Activated CD4-positive, alpha-beta T cell treated with anti-CD3 and anti-CD28 coated beads, Interleukin-2, amount 10 ng/mL, durations not matched to agents 24 days and 14 days (primary cell): Measurements from ENCODE around the gene HSF2. TPM values are rescaled to one million over a fixed set of nuclear protein-coding genes. Genes with fewer than 3 reads are reported as not detected.

Experiments
- DNase-seq: peaks from one replicate; pipeline ENCODE4 v3.0.0; 2022
- H3K27ac Mint-ChIP-seq: one replicate; pipeline ENCODE4 v1.8.0; 2022; ENCODE audit warnings: mild to moderate bottlenecking, mixed read lengths
- H3K27me3 Mint-ChIP-seq: one replicate; pipeline ENCODE4 v1.8.0; 2022; ENCODE audit warnings: mixed read lengths
- H3K36me3 Mint-ChIP-seq: one replicate; pipeline ENCODE4 v1.8.0; 2022; ENCODE audit warnings: low read depth, mild to moderate bottlenecking, mixed read lengths
- H3K4me1 Mint-ChIP-seq: one replicate; pipeline ENCODE4 v1.8.0; 2021; ENCODE audit warnings: mixed read lengths
- H3K4me3 Mint-ChIP-seq: one replicate; pipeline ENCODE4 v1.8.0; 2022; ENCODE audit warnings: mild to moderate bottlenecking, moderate library complexity, mixed read lengths
- H3K9me3 Mint-ChIP-seq: one replicate; pipeline ENCODE4 v1.8.0; 2021; ENCODE audit warnings: mixed read lengths
- intact Hi-C: fragments of 100-400 bp; cut with micrococcal nuclease; formaldehyde crosslinking; loops from one replicate; pipeline ENCODE4 v1.15.1; 2023
- total RNA-seq: library from RNA; stranded (reverse); gene quantifications from 2 replicates; pipeline ENCODE4 v1.2.3, GENCODE V29; 2022

Gene HSF2
- total RNA-seq, 1 donor from 2014 or later: 15.3 TPM

- intact Hi-C loops: no loop called here
- H3K4me3 Mint-ChIP-seq: no peak overlapping the region
Observed at GRCh38 chr6:122385857-122386612, 13.4 kb upstream of the HSF2 start.

GRCh38 chr6:122388945-122389344, 10.5 kb upstream of the HSF2 start:
- H3K27ac Mint-ChIP-seq: no peak overlapping the region
- DNase-seq: no peak
- no peaks in the 10 kb centered on the region for H3K36me3 Mint-ChIP-seq
- H3K4me3 Mint-ChIP-seq: no peak overlapping the region
- peaks cover 6% of the 10 kb centered on the region for H3K27me3 Mint-ChIP-seq
- no peaks in the 10 kb centered on the region for H3K9me3 Mint-ChIP-seq
- intact Hi-C loops: no loop called here
- peaks cover 8% of the 10 kb centered on the region for H3K4me1 Mint-ChIP-seq

More at GRCh38 chr6:122385857-122386612, 13.4 kb upstream of the HSF2 start:
- DNase-seq: no peak
- H3K9me3 Mint-ChIP-seq: no peaks in the 10 kb centered on the region
- H3K4me1 Mint-ChIP-seq: peaks cover 2% of the 10 kb centered on the region
- no peaks in the 10 kb centered on the region for H3K36me3 Mint-ChIP-seq
- H3K27me3 Mint-ChIP-seq: peaks cover 15% of the 10 kb centered on the region
- H3K27ac Mint-ChIP-seq: no peak overlapping the region

GRCh38 chr6:122389704-122390372, 9.6 kb upstream of the HSF2 start:
- Mint-ChIP-seq H3K4me3 (no peak overlapping the region), H3K4me1 (peaks cover 10% of the 10 kb centered on the region), H3K36me3 (no peaks in the 10 kb centered on the region), H3K27ac (no peak overlapping the region), H3K9me3 (no peaks in the 10 kb centered on the region), H3K27me3 (peaks cover 4% of the 10 kb centered on the region)
- intact Hi-C loops: loop anchor here (10.0 kb wide), 1 partner anchor 615 kb away; no protein-coding TSS in a partner anchor
- DNase-seq: no peak

GRCh38 chr6:122392564-122393350, 6.7 kb upstream of the HSF2 start:
- intact Hi-C loops: loop anchor here (10.0 kb wide), 1 partner anchor 618 kb away; no protein-coding TSS in a partner anchor
- Mint-ChIP-seq H3K4me3 (no peak overlapping the region), H3K36me3 (no peaks in the 10 kb centered on the region), H3K27me3 (no peaks in the 10 kb centered on the region), H3K4me1 (peaks cover 10% of the 10 kb centered on the region), H3K9me3 (no peaks in the 10 kb centered on the region), H3K27ac (no peak overlapping the region)
- no peak for DNase-seq

- no peak for DNase-seq
- intact Hi-C loops: loop anchor here (10.0 kb wide), 1 partner anchor 619 kb away; no protein-coding TSS in a partner anchor
- no peak overlapping the region for H3K27ac Mint-ChIP-seq
Observed at GRCh38 chr6:122393351-122393896, 6.0 kb upstream of the HSF2 start.

GRCh38 chr6:122394016-122394415, 5.4 kb upstream of the HSF2 start:
- intact Hi-C loops: loop anchor here (10.0 kb wide), 1 partner anchor 619 kb away; no protein-coding TSS in a partner anchor
- no peak for DNase-seq
- Mint-ChIP-seq H3K27ac (no peak overlapping the region), H3K4me3 (no peak overlapping the region), H3K36me3 (no peaks in the 10 kb centered on the region), H3K4me1 (peaks cover 10% of the 10 kb centered on the region), H3K9me3 (no peaks in the 10 kb centered on the region), H3K27me3 (no peaks in the 10 kb centered on the region)

More at GRCh38 chr6:122393351-122393896, 6.0 kb upstream of the HSF2 start:
- no peaks in the 10 kb centered on the region for H3K27me3 Mint-ChIP-seq
- H3K4me1 Mint-ChIP-seq: peaks cover 10% of the 10 kb centered on the region
- no peak overlapping the region for H3K4me3 Mint-ChIP-seq
- H3K9me3 Mint-ChIP-seq: no peaks in the 10 kb centered on the region
- no peaks in the 10 kb centered on the region for H3K36me3 Mint-ChIP-seq

GRCh38 chr6:122399055-122399347, 451 bp upstream of the HSF2 start:
- H3K27ac Mint-ChIP-seq: peak overlapping the region; percentile 89
- no peaks in the 10 kb centered on the region for H3K27me3 Mint-ChIP-seq
- intact Hi-C loops: loop anchor here (1.0 to 10.0 kb wide), 6 partner anchors 18 to 1065 kb away; partner anchors contain the start of genes SERINC1 and TBC1D32
- H3K4me1 Mint-ChIP-seq: peaks cover 29% of the 10 kb centered on the region
- H3K4me3 Mint-ChIP-seq: peak overlapping the region; percentile 99
- H3K36me3 Mint-ChIP-seq: peaks cover 10% of the 10 kb centered on the region
- H3K9me3 Mint-ChIP-seq: no peaks in the 10 kb centered on the region
- no peak for DNase-seq

GRCh38 chr6:122400121-122400450, 634 bp downstream of the HSF2 start:
- DNase-seq: no peak
- intact Hi-C loops: loop anchor here (1.0 kb wide), 1 partner anchor 8 kb away; no protein-coding TSS in a partner anchor
- H3K4me3 Mint-ChIP-seq: peak overlapping the region; percentile 99

GRCh38 chr6:122400462-122401089, 1.1 kb downstream of the HSF2 start:
- no peak for DNase-seq
- Mint-ChIP-seq H3K27me3 (no peaks in the 10 kb centered on the region), H3K27ac (no peak overlapping the region), H3K9me3 (no peaks in the 10 kb centered on the region), H3K36me3 (peaks cover 11% of the 10 kb centered on the region), H3K4me1 (peaks cover 32% of the 10 kb centered on the region), H3K4me3 (peak overlapping the region; percentile 99)
- intact Hi-C loops: loop anchor here (1.0 kb wide), 1 partner anchor 8 kb away; no protein-coding TSS in a partner anchor

More at GRCh38 chr6:122400121-122400450, 634 bp downstream of the HSF2 start:
- H3K9me3 Mint-ChIP-seq: no peaks in the 10 kb centered on the region
- H3K27me3 Mint-ChIP-seq: no peaks in the 10 kb centered on the region
- peak overlapping the region; percentile 96 for H3K27ac Mint-ChIP-seq
- H3K4me1 Mint-ChIP-seq: peaks cover 32% of the 10 kb centered on the region
- peaks cover 11% of the 10 kb centered on the region for H3K36me3 Mint-ChIP-seq

GRCh38 chr6:122401104-122401503, 1.7 kb downstream of the HSF2 start:
- Mint-ChIP-seq H3K27ac (no peak overlapping the region), H3K4me3 (peak overlapping the region; percentile 99), H3K27me3 (no peaks in the 10 kb centered on the region), H3K9me3 (no peaks in the 10 kb centered on the region), H3K4me1 (peaks cover 32% of the 10 kb centered on the region), H3K36me3 (peaks cover 12% of the 10 kb centered on the region)
- DNase-seq: no peak
- intact Hi-C loops: no loop called here

GRCh38 chr6:122404444-122404843, 5.0 kb downstream of the HSF2 start:
- intact Hi-C loops: no loop called here
- no peak for DNase-seq
- Mint-ChIP-seq H3K4me3 (no peak overlapping the region), H3K27me3 (no peaks in the 10 kb centered on the region), H3K9me3 (peaks cover 8% of the 10 kb centered on the region), H3K36me3 (peaks cover 25% of the 10 kb centered on the region), H3K4me1 (peaks cover 48% of the 10 kb centered on the region), H3K27ac (no peak overlapping the region)

GRCh38 chr6:122405417-122405816, 6.0 kb downstream of the HSF2 start:
- intact Hi-C loops: no loop called here
- DNase-seq: no peak
- H3K4me3 Mint-ChIP-seq: no peak overlapping the region
- H3K4me1 Mint-ChIP-seq: peaks cover 51% of the 10 kb centered on the region
- peaks cover 24% of the 10 kb centered on the region for H3K36me3 Mint-ChIP-seq
- H3K9me3 Mint-ChIP-seq: peaks cover 8% of the 10 kb centered on the region
- H3K27ac Mint-ChIP-seq: no peak overlapping the region
- no peaks in the 10 kb centered on the region for H3K27me3 Mint-ChIP-seq

- peaks cover 8% of the 10 kb centered on the region for H3K9me3 Mint-ChIP-seq
- intact Hi-C loops: no loop called here
- no peak overlapping the region for H3K27ac Mint-ChIP-seq
- no peak for DNase-seq
- H3K4me3 Mint-ChIP-seq: no peak overlapping the region
- peaks cover 26% of the 10 kb centered on the region for H3K36me3 Mint-ChIP-seq
- H3K27me3 Mint-ChIP-seq: no peaks in the 10 kb centered on the region
- peaks cover 44% of the 10 kb centered on the region for H3K4me1 Mint-ChIP-seq
Observed at GRCh38 chr6:122406187-122406586, 6.7 kb downstream of the HSF2 start.
